Measurements from ENCODE around the gene BDKRB2.

Gene BDKRB2

GRCh38 chr14:96166461-96167223, 38.0 kb upstream of the BDKRB2 start:
- no peak for TF ChIP-seq JUND (IDR thresholded peaks at IDR 0.05; ENCODE audit: low read depth)
- in situ Hi-C loops (cut with HindIII; ENCODE audit: low pct_unique_long_range_greater_than_20kb, low sequenced_read_pairs) = no loop called here
- DNase-seq (ENCODE audit: low read depth in 1 of 2, low spot score in 1 of 2) = no peak

DNA sequence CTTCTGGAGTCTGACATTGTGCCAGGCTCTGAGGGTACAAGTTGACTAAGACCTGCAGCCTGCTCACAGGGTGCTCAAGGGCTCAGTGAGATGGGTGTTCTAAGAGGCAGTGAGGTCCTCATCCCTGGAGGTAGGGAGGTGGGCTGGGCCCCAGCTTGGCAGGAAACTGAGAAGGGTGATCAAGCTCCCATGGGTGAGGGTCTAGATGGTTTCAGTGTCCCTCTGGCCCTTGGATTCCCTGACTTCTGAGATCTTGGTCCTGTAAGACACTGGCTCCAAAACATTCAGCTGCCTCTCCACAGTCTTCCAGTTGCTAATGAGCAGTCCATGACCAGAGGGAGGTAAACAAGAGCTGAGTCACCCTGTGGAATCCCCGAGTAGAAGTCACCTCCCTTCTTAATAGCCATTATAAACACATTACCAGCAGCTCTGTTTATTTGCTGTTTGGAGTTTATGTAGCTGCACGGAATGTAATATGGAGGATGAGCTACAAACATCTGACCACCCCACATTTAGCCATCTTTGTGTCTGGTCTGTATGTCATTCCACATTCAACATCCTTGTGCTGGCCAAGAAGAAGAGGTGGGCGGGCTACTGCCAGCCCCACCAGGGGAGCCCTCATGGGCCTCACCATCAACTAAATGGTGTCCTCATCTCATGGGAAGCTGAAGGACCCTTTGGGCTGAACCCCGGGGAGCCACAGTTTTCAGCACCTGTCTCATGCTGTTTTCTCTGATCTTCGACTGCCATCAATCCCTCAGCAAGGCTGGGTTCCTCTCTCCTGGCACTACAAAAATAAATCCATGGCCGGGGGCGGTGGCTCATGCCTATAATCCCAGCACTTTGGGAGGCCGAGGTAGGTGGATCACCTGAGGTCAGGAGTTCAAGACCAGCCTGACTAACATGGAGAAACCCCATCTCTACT, 37.2 kb upstream of the BDKRB2 start:
- DNase-seq (ENCODE audit: low read depth in 1 of 2, low spot score in 1 of 2) = peak; percentile 63 to 84
- peak; percentile 40; the same call in 1 of the 2 replicates for TF ChIP-seq JUND (IDR thresholded peaks at IDR 0.05; ENCODE audit: low read depth)
- in situ Hi-C loops (cut with HindIII; ENCODE audit: low pct_unique_long_range_greater_than_20kb, low sequenced_read_pairs) = no loop called here

GRCh38 chr14:96168581-96168980, 36.1 kb upstream of the BDKRB2 start:
- DNase-seq (ENCODE audit: low read depth in 1 of 2, low spot score in 1 of 2) = no peak
- in situ Hi-C loops (cut with HindIII; ENCODE audit: low pct_unique_long_range_greater_than_20kb, low sequenced_read_pairs) = no loop called here
- no peak for TF ChIP-seq JUND (IDR thresholded peaks at IDR 0.05; ENCODE audit: low read depth)

DNA sequence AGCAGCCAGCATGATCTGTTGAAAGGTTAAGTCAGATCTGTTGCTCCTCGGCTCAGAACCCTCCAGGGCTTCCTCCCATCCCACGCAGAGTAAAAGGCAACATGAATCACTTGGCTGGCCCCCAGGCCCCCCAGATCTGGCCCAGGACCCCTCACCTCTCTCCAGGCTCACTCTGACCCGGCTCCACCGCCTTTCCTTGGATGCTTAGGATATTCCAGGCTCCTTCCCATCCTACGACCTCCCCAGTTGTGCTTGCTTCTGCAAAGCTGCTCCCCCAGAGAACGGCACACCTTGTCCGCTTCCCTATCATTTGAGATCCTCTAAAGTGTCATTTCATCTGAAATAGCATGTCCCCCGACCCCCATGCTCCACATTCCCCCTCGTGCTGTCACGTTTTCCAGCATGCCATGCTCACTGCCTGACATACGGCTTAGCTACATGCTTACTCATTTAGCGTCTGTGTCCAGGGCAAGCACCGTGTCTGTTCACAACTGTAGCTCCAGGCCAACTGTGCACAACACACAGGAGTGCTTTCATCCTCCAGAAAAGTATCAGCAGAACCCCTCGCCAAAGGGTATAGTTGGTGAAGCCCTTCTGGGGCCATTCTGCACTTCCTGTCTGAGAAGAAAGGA, 33.6 kb upstream of the BDKRB2 start:
- no peak for TF ChIP-seq JUND (IDR thresholded peaks at IDR 0.05; ENCODE audit: low read depth)
- no peak for DNase-seq (ENCODE audit: low read depth in 1 of 2, low spot score in 1 of 2)
- in situ Hi-C loops (cut with HindIII; ENCODE audit: low pct_unique_long_range_greater_than_20kb, low sequenced_read_pairs) = no loop called here

DNA sequence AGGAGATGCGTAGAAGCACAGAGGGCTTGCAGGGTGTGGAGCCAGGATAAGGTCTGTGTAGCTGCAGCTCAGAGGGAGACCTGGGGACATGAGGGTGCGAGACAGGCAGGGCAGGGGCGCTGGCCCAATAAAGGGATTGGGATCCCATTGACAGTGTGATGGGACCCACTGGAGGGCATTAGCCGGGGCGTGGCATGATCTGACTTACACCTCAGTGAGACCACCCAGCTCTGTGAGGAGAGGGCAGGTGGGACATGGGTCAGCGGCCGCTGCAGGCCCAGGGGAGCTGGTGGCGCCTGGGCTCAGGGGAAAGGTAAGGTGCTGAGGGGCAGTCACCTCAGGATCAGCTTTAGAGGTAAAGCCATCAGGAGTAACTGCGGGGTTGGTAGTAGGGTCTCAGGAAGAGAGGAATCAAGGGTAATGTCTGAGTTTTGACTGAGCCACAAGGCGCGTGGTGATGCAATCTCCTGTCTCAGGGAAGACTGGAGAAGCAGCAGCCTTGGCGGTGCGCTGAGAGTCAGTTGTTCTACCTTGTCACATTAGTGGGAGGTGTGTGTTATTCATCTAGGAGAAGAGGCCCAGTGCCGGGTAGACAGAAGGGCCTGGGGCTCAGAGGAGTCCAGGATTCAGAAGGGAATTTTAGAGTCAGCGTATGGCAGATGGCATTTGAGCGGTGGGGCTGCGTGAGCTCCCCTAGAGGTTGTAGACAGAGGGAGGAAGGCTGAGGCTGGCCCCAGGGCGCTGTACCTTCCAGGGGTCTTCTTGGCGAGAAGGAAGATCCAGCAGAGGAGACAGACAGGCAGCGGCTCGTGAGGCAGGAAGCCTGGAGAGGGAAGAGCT, 30.8 kb upstream of the BDKRB2 start:
- no peak for TF ChIP-seq JUND (IDR thresholded peaks at IDR 0.05; ENCODE audit: low read depth)
- in situ Hi-C loops (cut with HindIII; ENCODE audit: low pct_unique_long_range_greater_than_20kb, low sequenced_read_pairs) = no loop called here
- no peak for DNase-seq (ENCODE audit: low read depth in 1 of 2, low spot score in 1 of 2)

DNA sequence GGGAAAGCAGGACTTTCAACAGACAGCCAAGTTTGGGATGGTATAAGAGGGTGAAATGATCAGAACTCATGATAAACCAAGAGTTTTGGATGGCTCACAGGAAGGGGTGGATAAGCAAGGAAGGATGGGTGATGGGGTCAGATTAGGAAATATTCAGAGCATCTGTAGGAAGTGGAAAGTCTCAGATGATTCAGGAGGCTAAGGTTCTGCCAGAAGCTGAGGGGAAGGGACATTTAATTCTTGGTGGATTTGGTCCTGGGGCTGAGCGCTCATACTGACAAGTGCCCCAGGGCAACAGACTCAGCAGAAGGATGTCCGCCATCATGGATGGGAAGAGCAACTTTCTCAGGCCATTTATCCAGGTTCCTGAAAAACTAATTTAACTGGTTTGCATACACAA, 28.4 kb upstream of the BDKRB2 start:
- in situ Hi-C loops (cut with HindIII; ENCODE audit: low pct_unique_long_range_greater_than_20kb, low sequenced_read_pairs) = no loop called here
- no peak for DNase-seq (ENCODE audit: low read depth in 1 of 2, low spot score in 1 of 2)
- no peak for TF ChIP-seq JUND (IDR thresholded peaks at IDR 0.05; ENCODE audit: low read depth)

GRCh38 chr14:96176811-96177211, 27.8 kb upstream of the BDKRB2 start:
- in situ Hi-C loops (cut with HindIII; ENCODE audit: low pct_unique_long_range_greater_than_20kb, low sequenced_read_pairs) = no loop called here
- no peak for DNase-seq (ENCODE audit: low read depth in 1 of 2, low spot score in 1 of 2)
- no peak for TF ChIP-seq JUND (IDR thresholded peaks at IDR 0.05; ENCODE audit: low read depth)

GRCh38 chr14:96177766-96178375, 26.8 kb upstream of the BDKRB2 start:
- in situ Hi-C loops (cut with HindIII; ENCODE audit: low pct_unique_long_range_greater_than_20kb, low sequenced_read_pairs) = no loop called here
- DNase-seq (ENCODE audit: low read depth in 1 of 2, low spot score in 1 of 2) = no peak
- no peak for TF ChIP-seq JUND (IDR thresholded peaks at IDR 0.05; ENCODE audit: low read depth)

DNA sequence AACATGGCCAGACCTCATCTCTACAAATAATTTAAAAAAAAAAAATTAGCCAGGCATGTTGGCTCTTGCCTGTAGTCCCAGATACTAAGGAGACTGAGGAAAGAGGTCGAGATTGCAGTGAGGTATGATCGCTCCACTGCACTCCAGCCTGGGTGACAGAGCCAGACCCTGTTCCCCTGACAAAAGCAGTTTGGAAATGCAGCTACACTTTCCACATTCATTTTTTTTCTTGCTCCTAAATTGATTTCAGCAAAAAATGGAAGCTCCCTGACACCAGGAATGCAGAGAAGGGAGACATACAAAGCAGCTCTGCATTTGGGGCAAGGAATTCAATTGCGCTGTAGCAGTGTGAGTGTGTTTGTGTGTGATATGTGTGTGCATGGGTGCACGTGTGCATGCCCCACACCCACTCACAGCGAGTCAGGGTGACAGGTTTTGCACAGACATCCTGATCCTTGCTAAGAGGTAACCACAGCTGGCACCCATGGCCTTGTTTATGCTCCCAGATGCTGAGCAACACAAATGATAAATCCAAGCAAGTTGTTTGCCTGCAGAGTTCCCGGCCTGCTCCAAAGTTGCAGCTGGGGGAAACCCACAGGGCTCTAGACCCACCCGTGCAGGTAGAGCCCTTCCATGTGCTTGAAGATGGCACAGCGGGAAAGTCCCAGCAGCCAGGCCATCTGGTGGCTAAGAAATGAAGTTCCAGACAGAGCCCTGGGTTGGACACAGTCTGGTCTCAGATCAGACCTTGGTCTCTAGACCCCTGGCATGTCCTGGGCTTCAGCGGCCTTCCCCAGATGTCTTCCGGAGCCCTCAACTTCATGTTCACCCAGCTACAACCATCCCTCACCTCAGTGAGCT, 25.9 kb upstream of the BDKRB2 start:
- DNase-seq (ENCODE audit: low read depth in 1 of 2, low spot score in 1 of 2) = peak in 1 of 2 experiments; percentile 35
- in situ Hi-C loops (cut with HindIII; ENCODE audit: low pct_unique_long_range_greater_than_20kb, low sequenced_read_pairs) = no loop called here
- TF ChIP-seq JUND (IDR thresholded peaks at IDR 0.05; ENCODE audit: low read depth) = no peak

DNA sequence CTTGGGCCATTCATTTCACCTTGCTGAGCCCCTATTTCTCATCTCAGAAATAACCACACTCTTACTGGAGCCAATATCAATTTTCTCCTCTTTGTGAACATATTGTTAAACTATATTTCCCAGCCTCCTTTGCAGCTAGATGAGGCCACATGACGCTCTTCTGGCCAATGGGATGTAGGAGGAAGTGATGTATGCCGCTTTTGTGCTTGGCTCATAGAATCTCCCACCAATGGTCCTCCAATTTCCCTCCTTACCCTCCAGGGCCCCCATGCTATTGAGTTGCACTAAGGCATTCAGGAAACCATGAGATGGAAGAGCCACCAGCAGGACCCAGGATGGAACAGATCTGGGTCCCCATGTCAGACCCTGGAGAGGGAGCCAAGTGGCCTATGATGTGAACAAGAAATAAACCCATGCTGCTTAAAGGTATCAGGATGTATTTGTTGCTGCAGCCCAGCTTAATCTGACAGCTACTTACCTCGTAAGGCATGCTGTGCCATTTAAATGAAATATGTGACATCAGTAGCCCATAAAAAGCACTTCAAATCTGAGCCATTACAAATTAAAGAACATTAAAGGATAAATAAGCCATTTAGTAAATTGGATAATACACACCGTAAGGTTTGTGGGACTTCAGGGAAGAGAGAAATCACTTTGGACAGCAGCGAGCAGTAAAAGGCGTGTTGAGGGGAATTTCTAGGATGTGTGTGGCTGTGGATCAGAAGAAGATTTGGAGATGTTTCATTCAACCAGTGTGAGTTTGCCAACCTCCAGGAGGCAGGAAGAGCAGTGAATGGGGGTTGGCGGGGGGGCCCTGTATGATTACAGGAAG, 24.4 kb upstream of the BDKRB2 start:
- in situ Hi-C loops (cut with HindIII; ENCODE audit: low pct_unique_long_range_greater_than_20kb, low sequenced_read_pairs) = no loop called here
- no peak for TF ChIP-seq JUND (IDR thresholded peaks at IDR 0.05; ENCODE audit: low read depth)
- no peak for DNase-seq (ENCODE audit: low read depth in 1 of 2, low spot score in 1 of 2)

All from T47D (cell line).